K562 (cell line): Measurements from ENCODE around the gene SPINT2. TPM values are rescaled to one million over a fixed set of nuclear protein-coding genes. Genes with fewer than 3 reads are reported as not detected.
A peak's percentile ranks its signal among the peaks of the same experiment; 100 is the strongest.

ENCODE experiments used
- ARID2 ChIP-seq: fragments of 450-650 bp; IDR thresholded peaks from 2 replicates; pipeline ENCODE4 v1.6.1; 2017; ENCODE audit warnings: antibody characterized with exemption, mild to moderate bottlenecking
- ATF1 ChIP-seq, 2 experiments: fragments of 450-650 bp in 1 of 2; IDR thresholded peaks; 2 replicates each; pipeline ENCODE4 v1.6.1; 2016; ENCODE audit warnings: missing compliant biosample characterization in 1 of 2, missing genetic modification characterization in 1 of 2
- E2F8 ChIP-seq: fragments of 450-650 bp; IDR thresholded peaks from 2 replicates; pipeline ENCODE4 v1.7.1; 2018; ENCODE audit warnings: mild to moderate bottlenecking, low read depth; ENCODE audit not compliant: partially characterized antibody
- E4F1 ChIP-seq: fragments of 250-450 bp; sonication (Bioruptor Pico); IDR thresholded peaks from 2 replicates; pipeline ENCODE4 v1.5.0; 2021; ENCODE audit warnings: mild to moderate bottlenecking, borderline replicate concordance
- HDGF ChIP-seq: fragments of 450-650 bp; IDR thresholded peaks from 2 replicates; pipeline ENCODE4 v1.6.1; 2016
- HLTF ChIP-seq: fragments of 450-650 bp; IDR thresholded peaks from 2 replicates; pipeline ENCODE4 v1.6.1; 2016
- HOXB6 ChIP-seq: fragments of 250-450 bp; sonication (Bioruptor Pico); IDR thresholded peaks from 2 replicates; pipeline ENCODE4 v1.5.1; 2022; ENCODE audit warnings: mild to moderate bottlenecking, borderline replicate concordance
- NRF1 ChIP-seq, 2 experiments: fragments of 450-650 bp; IDR thresholded peaks in 1 of 2; conservative IDR thresholded peaks in 1 of 2; 2 replicates each; pipeline ENCODE4 v1.6.1; 2014; ENCODE audit warnings: mild to moderate bottlenecking in 2 of 2
- PHF8 ChIP-seq: fragments of 200-600 bp; sonication (generic); IDR thresholded peaks from 2 replicates; pipeline ENCODE4 v1.6.1; 2012; ENCODE audit warnings: mixed run types, mild to moderate bottlenecking, inconsistent platforms, low read length, moderate library complexity, borderline replicate concordance
- RCOR1 ChIP-seq, 2 experiments: IDR thresholded peaks; 2 replicates each; pipeline ENCODE4 v1.6.1; 2012; ENCODE audit warnings: low read depth in 2 of 2, low read length in 2 of 2, borderline replicate concordance in 1 of 2, improper control_type of control experiment in 1 of 2
- TCF3 ChIP-seq: sonication (generic); formaldehyde crosslinking; IDR thresholded peaks from 2 replicates; pipeline ENCODE4 v1.4.0; 2020; ENCODE audit warnings: mild to moderate bottlenecking, missing genetic modification reagents
- ZNF395 ChIP-seq: fragments of 200-800 bp; sonication (Bioruptor generic); IDR thresholded peaks from 2 replicates; pipeline ENCODE4 v1.6.1; 2017; ENCODE audit warnings: missing genetic modification characterization, missing compliant biosample characterization
- polyA plus RNA-seq, 8 experiments: library from polyadenylated mRNA; depleted of rRNA in 4 of 8; stranded (reverse) in 5 of 8; unstranded in 3 of 8; fragments of >200 nt; fragmentation: Nextera tagmentation in 2 of 8; fragmentation: Illumina TruSeq in 1 of 8; extraction: Ambion mirVana in 2 of 8; extraction: Trizol in 1 of 8; gene quantifications; 2 replicates each; pipeline versions ENCODE4 v1.2.1 to v1.2.3, GENCODE V29; 2011 to 2014; ENCODE audit warnings: inconsistent platforms in 1 of 8, missing spikeins in 1 of 8
- total RNA-seq, 7 experiments: library from RNA; depleted of rRNA in 6 of 7; stranded (reverse); fragments of >200 nt in 6 of 7; fragmentation: Illumina TruSeq in 2 of 7; extraction: Trizol in 2 of 7; gene quantifications; 2 replicates each; pipeline versions ENCODE4 v1.2.1 to v1.2.3, GENCODE V29; 2011 to 2021; ENCODE audit warnings: low replicate concordance in 1 of 7
- TF ChIP-seq, protein P1 (sequence below), 2 experiments: IDR thresholded peaks; 2 replicates each; pipeline ENCODE4 v1.6.1; 2011; ENCODE audit warnings: borderline replicate concordance in 1 of 2, control low read depth in 1 of 2, low read depth in 1 of 2, low read length in 1 of 2, mild to moderate bottlenecking in 1 of 2, mixed read lengths in 1 of 2, moderate library complexity in 1 of 2; ENCODE audit not compliant: insufficient read depth in 1 of 2, insufficient read length in 1 of 2, poor library complexity in 1 of 2, severe bottlenecking in 1 of 2; ENCODE audit errors: extremely low read depth in 1 of 2
- TF ChIP-seq, protein P2 (sequence below): fragments of 450-650 bp; IDR thresholded peaks from 2 replicates; pipeline ENCODE4 v1.7.0; 2016; ENCODE audit warnings: borderline replicate concordance

SPINT2 gene
- total and polyA plus RNA-seq, 9 of the 15 experiments (the other 6 are each of a cell fraction or from before 2014, with no cell fraction given): 0.65 to 4.5 (median 3.4) TPM

DNA sequence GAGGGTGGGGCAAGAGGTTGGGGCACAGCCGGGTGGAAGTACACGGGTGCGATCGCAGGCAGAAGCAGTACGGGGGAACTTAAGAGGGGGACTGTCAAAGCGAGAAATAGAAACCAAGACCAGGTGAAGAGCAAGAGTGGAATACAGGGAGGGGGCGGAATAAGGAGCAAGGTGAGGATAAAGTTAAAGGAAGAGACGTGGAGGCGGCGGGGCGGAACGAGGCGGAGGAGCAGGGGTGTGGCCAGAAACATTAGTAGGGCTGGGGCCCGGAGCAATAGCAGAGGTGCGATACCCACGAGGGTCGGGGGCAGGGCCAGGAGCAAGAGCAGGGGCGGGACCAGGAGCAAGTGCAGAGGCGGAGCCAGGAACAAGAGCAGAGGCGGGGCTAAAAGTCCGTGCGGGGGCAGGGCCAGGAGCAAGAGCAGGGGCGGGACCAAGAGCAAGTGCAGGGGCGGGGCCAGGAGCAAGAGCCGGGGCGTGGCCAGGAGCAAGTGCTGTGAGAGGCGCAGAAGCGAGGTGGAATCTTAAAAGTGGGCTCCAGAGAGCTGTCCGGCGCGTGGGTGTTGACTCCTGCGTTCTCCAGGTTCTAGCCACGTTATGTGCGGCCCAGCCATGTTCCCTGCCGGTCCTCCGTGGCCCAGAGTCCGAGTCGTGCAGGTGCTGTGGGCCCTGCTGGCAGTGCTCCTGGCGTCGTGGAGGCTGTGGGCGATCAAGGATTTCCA lies 72.4 kb downstream of the SPINT2 start (continued):
- TF ChIP-seq, protein P1, sequence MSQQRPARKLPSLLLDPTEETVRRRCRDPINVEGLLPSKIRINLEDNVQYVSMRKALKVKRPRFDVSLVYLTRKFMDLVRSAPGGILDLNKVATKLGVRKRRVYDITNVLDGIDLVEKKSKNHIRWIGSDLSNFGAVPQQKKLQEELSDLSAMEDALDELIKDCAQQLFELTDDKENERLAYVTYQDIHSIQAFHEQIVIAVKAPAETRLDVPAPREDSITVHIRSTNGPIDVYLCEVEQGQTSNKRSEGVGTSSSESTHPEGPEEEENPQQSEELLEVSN (IDR thresholded peaks at IDR 0.05; ENCODE audit: borderline replicate concordance in 1 of 2, extremely low read depth in 1 of 2, insufficient read depth in 1 of 2, insufficient read length in 1 of 2, low read depth in 1 of 2, low read length in 1 of 2, poor library complexity in 1 of 2, severe bottlenecking in 1 of 2): peak; percentile 63 to 67
- TF ChIP-seq E2F8 (peak; percentile 19), TCF3 (CRISPR knock-in tag) (no peak), HDGF (peak; percentile 92; the same call in 1 of the 2 replicates), PHF8 (peak; percentile 46; the same call in 1 of the 2 replicates), RCOR1 (IDR thresholded peaks at IDR 0.05; ENCODE audit: borderline replicate concordance in 1 of 2, low read depth in 2 of 2, low read length in 2 of 2) (peak in 1 of 2 experiments; percentile 42; a peak in 1 of 4 replicates), ATF1 (CRISPR knock-in tag; IDR thresholded peaks at IDR 0.05) (no peak), ATF1 (tag; IDR thresholded peaks at IDR 0.05) (peak; percentile 41), ARID2 (no peak), NRF1 (conservative IDR thresholded peaks at IDR 0.05 in 1 of 2, IDR thresholded peaks at IDR 0.05 in 1 of 2) (peak; percentile 80 to 83), HLTF (peak; percentile 75; the same call in 1 of the 2 replicates), E4F1 (CRISPR knock-in tag) (no peak), HOXB6 (CRISPR knock-in tag) (no peak), ZNF395 (CRISPR knock-in tag) (no peak)
- TF ChIP-seq, protein P2, sequence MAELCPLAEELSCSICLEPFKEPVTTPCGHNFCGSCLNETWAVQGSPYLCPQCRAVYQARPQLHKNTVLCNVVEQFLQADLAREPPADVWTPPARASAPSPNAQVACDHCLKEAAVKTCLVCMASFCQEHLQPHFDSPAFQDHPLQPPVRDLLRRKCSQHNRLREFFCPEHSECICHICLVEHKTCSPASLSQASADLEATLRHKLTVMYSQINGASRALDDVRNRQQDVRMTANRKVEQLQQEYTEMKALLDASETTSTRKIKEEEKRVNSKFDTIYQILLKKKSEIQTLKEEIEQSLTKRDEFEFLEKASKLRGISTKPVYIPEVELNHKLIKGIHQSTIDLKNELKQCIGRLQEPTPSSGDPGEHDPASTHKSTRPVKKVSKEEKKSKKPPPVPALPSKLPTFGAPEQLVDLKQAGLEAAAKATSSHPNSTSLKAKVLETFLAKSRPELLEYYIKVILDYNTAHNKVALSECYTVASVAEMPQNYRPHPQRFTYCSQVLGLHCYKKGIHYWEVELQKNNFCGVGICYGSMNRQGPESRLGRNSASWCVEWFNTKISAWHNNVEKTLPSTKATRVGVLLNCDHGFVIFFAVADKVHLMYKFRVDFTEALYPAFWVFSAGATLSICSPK: peak; percentile 95; the same call in 1 of the 2 replicates
